K562 (cell line): ENCODE results near the gene ORM1. TPM values are rescaled to one million over a fixed set of nuclear protein-coding genes. Genes with fewer than 3 reads are reported as not detected.

ENCODE experiments used
- CBFA2T2 ChIP-seq: fragments of 450-650 bp; conservative IDR thresholded peaks from 2 replicates; pipeline ENCODE4 v1.6.1; 2017; ENCODE audit warnings: mild to moderate bottlenecking
- CBFA2T3 ChIP-seq: fragments of 450-650 bp; IDR thresholded peaks from 2 replicates; pipeline ENCODE4 v1.6.1; 2017
- FOXJ2 ChIP-seq: fragments of 200-800 bp; sonication (Bioruptor generic); IDR thresholded peaks from 2 replicates; pipeline ENCODE4 v1.6.1; 2016; ENCODE audit warnings: missing genetic modification characterization, missing compliant biosample characterization
- TEAD4 ChIP-seq, 2 experiments: sonication (generic) in 1 of 2; formaldehyde crosslinking in 1 of 2; IDR thresholded peaks; 2 replicates each; pipeline versions ENCODE4 v1.6.1 to v1.8.0; 2012 to 2022; ENCODE audit warnings: borderline replicate concordance in 1 of 2, inconsistent platforms in 1 of 2, low read length in 1 of 2, mild to moderate bottlenecking in 1 of 2, missing genetic modification reagents in 1 of 2
- ZBTB40 ChIP-seq, 2 experiments: fragments of 450-650 bp in 1 of 2; sonication (generic) in 1 of 2; formaldehyde crosslinking in 1 of 2; IDR thresholded peaks; 2 replicates each; pipeline versions ENCODE4 v1.7.1 to v1.9.0; 2016 to 2022; ENCODE audit warnings: inconsistent platforms in 1 of 2, mild to moderate bottlenecking in 1 of 2, missing genetic modification reagents in 1 of 2
- ZFP1 ChIP-seq: fragments of 450-650 bp; formaldehyde crosslinking; IDR thresholded peaks from 2 replicates; pipeline ENCODE4 v1.4.0; 2020; ENCODE audit warnings: mild to moderate bottlenecking, mixed read lengths
- ZNF124 ChIP-seq: sonication (generic); formaldehyde crosslinking; IDR thresholded peaks from 2 replicates; pipeline ENCODE4 v1.8.1; 2022; ENCODE audit warnings: missing genetic modification reagents
- ZNF143 ChIP-seq: sonication (generic); formaldehyde crosslinking; IDR thresholded peaks from 2 replicates; pipeline ENCODE4 v1.9.0; 2022; ENCODE audit warnings: mild to moderate bottlenecking, missing genetic modification reagents
- ZNF165 ChIP-seq: fragments of 250-450 bp; sonication (Bioruptor Pico); IDR thresholded peaks from 2 replicates; pipeline ENCODE4 v1.4.0; 2020; ENCODE audit warnings: borderline replicate concordance
- ZNF197 ChIP-seq: fragments of 200-800 bp; sonication (Bioruptor generic); IDR thresholded peaks from 2 replicates; pipeline ENCODE4 v1.6.1; 2016; ENCODE audit warnings: low read depth, missing genetic modification characterization, missing compliant biosample characterization
- ZNF77 ChIP-seq: fragments of 250-450 bp; sonication (Bioruptor Pico); IDR thresholded peaks from 2 replicates; pipeline ENCODE4 v1.5.0; 2020
- polyA plus RNA-seq, 8 experiments: library from polyadenylated mRNA; depleted of rRNA in 4 of 8; stranded (reverse) in 5 of 8; unstranded in 3 of 8; fragments of >200 nt; fragmentation: Nextera tagmentation in 2 of 8; fragmentation: Illumina TruSeq in 1 of 8; extraction: Ambion mirVana in 2 of 8; extraction: Trizol in 1 of 8; gene quantifications; 2 replicates each; pipeline versions ENCODE4 v1.2.1 to v1.2.3, GENCODE V29; 2011 to 2014; ENCODE audit warnings: inconsistent platforms in 1 of 8, missing spikeins in 1 of 8
- total RNA-seq, 7 experiments: library from RNA; depleted of rRNA in 6 of 7; stranded (reverse); fragments of >200 nt in 6 of 7; fragmentation: Illumina TruSeq in 2 of 7; extraction: Trizol in 2 of 7; gene quantifications; 2 replicates each; pipeline versions ENCODE4 v1.2.1 to v1.2.3, GENCODE V29; 2011 to 2021; ENCODE audit warnings: low replicate concordance in 1 of 7
- TF ChIP-seq, protein P1 (sequence below): fragments of 450-650 bp; IDR thresholded peaks from 2 replicates; pipeline ENCODE4 v1.6.1; 2016; ENCODE audit warnings: mild to moderate bottlenecking
- TF ChIP-seq, protein P2 (sequence below): sonication (generic); formaldehyde crosslinking; IDR thresholded peaks from 2 replicates; pipeline ENCODE4 v1.8.1; 2023; ENCODE audit warnings: mild to moderate bottlenecking, missing genetic modification reagents

ORM1 gene
- total and polyA plus RNA-seq, 9 of the 15 experiments (the other 6 are each of a cell fraction or from before 2014, with no cell fraction given): 2.9 TPM; not detected in 8

DNA sequence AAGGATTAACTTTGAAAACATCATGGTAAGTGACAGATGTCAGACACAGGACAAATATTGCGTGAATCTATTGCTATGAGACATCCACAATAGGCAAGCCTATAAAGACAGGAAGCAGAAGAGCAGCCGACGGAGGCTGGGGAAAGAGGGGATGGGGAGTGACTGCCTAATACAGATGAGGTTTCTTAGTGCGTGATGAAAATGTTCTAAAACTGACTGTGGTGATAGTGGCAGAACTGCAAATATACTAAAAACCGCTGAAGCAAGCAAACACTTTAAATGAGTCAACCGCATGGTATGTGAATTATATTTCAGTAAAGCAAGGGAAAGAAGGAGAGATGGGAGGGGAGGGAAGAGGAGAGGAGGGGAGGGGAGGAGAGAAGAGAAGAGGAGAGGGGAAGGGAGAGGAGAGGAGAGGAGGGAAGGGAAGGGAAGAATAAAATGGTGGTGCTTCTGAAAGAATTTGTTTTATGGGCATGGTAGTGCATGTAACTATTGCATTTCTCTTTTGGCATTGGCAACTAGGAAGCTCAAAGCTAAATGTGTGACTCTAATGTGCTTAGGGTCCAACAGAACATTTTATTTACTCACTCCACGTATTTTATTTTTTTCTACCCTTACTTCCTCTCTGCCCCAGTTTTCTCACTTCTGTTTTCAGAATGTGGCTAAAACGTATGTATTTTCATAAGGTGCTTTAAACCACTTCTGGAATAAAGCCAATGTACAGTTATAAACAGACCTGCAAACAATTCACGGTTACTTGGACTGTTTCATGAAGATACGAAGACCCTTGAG lies 43.6 kb downstream of the ORM1 start (continued):
- no peak for TF ChIP-seq ZBTB40 (IDR thresholded peaks at IDR 0.05)
- no peak for TF ChIP-seq ZBTB40 (CRISPR knock-in tag; IDR thresholded peaks at IDR 0.05)
- no peak for TF ChIP-seq CBFA2T3
- no peak for TF ChIP-seq TEAD4 (IDR thresholded peaks at IDR 0.05; ENCODE audit: low read length)
- no peak for TF ChIP-seq TEAD4 (CRISPR knock-in tag; IDR thresholded peaks at IDR 0.05; ENCODE audit: borderline replicate concordance)
- TF ChIP-seq, protein P1, sequence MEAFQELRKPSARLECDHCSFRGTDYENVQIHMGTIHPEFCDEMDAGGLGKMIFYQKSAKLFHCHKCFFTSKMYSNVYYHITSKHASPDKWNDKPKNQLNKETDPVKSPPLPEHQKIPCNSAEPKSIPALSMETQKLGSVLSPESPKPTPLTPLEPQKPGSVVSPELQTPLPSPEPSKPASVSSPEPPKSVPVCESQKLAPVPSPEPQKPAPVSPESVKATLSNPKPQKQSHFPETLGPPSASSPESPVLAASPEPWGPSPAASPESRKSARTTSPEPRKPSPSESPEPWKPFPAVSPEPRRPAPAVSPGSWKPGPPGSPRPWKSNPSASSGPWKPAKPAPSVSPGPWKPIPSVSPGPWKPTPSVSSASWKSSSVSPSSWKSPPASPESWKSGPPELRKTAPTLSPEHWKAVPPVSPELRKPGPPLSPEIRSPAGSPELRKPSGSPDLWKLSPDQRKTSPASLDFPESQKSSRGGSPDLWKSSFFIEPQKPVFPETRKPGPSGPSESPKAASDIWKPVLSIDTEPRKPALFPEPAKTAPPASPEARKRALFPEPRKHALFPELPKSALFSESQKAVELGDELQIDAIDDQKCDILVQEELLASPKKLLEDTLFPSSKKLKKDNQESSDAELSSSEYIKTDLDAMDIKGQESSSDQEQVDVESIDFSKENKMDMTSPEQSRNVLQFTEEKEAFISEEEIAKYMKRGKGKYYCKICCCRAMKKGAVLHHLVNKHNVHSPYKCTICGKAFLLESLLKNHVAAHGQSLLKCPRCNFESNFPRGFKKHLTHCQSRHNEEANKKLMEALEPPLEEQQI: no peak
- no peak for TF ChIP-seq CBFA2T2
- TF ChIP-seq ZNF124: no peak
- no peak for TF ChIP-seq ZFP1 (CRISPR knock-in tag)
- no peak for TF ChIP-seq ZNF165
- no peak for TF ChIP-seq ZNF77 (CRISPR knock-in tag)
- no peak for TF ChIP-seq ZNF143 (CRISPR knock-in tag)
- TF ChIP-seq, protein P2, sequence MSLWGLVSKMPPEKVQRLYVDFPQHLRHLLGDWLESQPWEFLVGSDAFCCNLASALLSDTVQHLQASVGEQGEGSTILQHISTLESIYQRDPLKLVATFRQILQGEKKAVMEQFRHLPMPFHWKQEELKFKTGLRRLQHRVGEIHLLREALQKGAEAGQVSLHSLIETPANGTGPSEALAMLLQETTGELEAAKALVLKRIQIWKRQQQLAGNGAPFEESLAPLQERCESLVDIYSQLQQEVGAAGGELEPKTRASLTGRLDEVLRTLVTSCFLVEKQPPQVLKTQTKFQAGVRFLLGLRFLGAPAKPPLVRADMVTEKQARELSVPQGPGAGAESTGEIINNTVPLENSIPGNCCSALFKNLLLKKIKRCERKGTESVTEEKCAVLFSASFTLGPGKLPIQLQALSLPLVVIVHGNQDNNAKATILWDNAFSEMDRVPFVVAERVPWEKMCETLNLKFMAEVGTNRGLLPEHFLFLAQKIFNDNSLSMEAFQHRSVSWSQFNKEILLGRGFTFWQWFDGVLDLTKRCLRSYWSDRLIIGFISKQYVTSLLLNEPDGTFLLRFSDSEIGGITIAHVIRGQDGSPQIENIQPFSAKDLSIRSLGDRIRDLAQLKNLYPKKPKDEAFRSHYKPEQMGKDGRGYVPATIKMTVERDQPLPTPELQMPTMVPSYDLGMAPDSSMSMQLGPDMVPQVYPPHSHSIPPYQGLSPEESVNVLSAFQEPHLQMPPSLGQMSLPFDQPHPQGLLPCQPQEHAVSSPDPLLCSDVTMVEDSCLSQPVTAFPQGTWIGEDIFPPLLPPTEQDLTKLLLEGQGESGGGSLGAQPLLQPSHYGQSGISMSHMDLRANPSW (CRISPR knock-in tag): no peak
- TF ChIP-seq ZNF197: no peak
- no peak for TF ChIP-seq FOXJ2 (tag)
